A172 (cell line): Measurements from ENCODE around the gene MOCOS. TPM values are rescaled to one million over a fixed set of nuclear protein-coding genes. Genes with fewer than 3 reads are reported as not detected.
A peak's percentile ranks its signal among the peaks of the same experiment; 100 is the strongest.

Experiments used
- DNase-seq: peaks from one replicate; pipeline ENCODE4 v3.0.0-alpha.2; 2015; ENCODE audit warnings: low spot score
- total RNA-seq: library from RNA; depleted of rRNA; stranded (reverse); fragments of >200 nt; shearing (Covaris generic); gene quantifications from 2 replicates; pipeline ENCODE4 v1.2.3, GENCODE V29; 2014

The MOCOS gene
- total RNA-seq, 1 experiment from 2014 or later, result 3.9 TPM

- no peak for DNase-seq
Observed at GRCh38 chr18:36179562-36180355, 7.5 kb upstream of the MOCOS start.

GRCh38 chr18:36181441-36181840, 5.9 kb upstream of the MOCOS start:
- DNase-seq, result no peak

- no peak for DNase-seq
Observed at GRCh38 chr18:36181898-36182506, 5.3 kb upstream of the MOCOS start.

GRCh38 chr18:36183033-36183432, 4.3 kb upstream of the MOCOS start:
- no peak for DNase-seq

GRCh38 chr18:36183987-36184386, 3.3 kb upstream of the MOCOS start:
- DNase-seq, result no peak

- no peak for DNase-seq
Observed at GRCh38 chr18:36185157-36185556, 2.1 kb upstream of the MOCOS start.

GRCh38 chr18:36185901-36186460, 1.3 kb upstream of the MOCOS start:
- no peak for DNase-seq

- DNase-seq, result peak; percentile 40
Observed at GRCh38 chr18:36186461-36187192, 670 bp upstream of the MOCOS start.

GRCh38 chr18:36187826-36188721, 777 bp downstream of the MOCOS start:
- no peak for DNase-seq

- no peak for DNase-seq
Observed at GRCh38 chr18:36188916-36189315, 1.6 kb downstream of the MOCOS start.

- DNase-seq, result no peak
Observed at GRCh38 chr18:36189486-36189885, 2.2 kb downstream of the MOCOS start.

- DNase-seq, result no peak
Observed at GRCh38 chr18:36191286-36191685, 4.0 kb downstream of the MOCOS start.

GRCh38 chr18:36191711-36192110, 4.4 kb downstream of the MOCOS start:
- DNase-seq, result no peak

GRCh38 chr18:36194600-36195315, 7.5 kb downstream of the MOCOS start:
- DNase-seq, result no peak

GRCh38 chr18:36195427-36196122, 8.3 kb downstream of the MOCOS start:
- DNase-seq, result no peak

GRCh38 chr18:36196238-36196995, 9.1 kb downstream of the MOCOS start:
- no peak for DNase-seq

GRCh38 chr18:36197511-36198166, 10.3 kb downstream of the MOCOS start:
- DNase-seq, result no peak

GRCh38 chr18:36199691-36200295, 12.5 kb downstream of the MOCOS start:
- DNase-seq, result no peak
